IPS-NIHi7 (cell line): ENCODE measurements around the gene PRKCA.

Experiments used
- DNase-seq: peaks from one replicate; pipeline ENCODE4 v3.0.0; 2012; ENCODE audit warnings: mixed read lengths; ENCODE audit errors: extremely low spot score

Gene PRKCA

DNA sequence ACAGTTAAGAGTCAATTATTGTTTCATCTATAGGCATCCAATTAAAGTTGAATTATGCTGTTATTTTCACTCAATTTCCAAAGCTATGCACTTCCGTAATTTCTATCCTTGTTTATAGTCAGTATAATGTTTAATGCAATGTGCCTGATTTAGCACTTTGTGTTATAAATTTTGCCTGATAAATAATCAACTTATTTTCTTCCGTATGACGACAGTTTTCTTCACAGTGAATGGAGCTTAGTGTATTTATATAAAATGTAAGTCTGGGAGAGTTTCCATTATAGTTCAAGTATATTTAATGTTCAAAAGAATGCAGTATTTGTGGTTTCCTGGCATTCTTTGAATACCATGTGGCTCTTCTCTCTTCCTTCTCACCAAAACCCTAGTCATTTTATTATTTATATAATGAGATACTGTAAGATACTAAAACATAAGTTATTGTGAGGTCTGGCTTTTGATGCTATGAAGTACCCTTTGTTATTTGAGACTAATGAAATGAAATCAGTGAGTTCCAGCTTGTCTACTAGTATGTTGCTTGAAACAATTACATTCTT is 240.6 kb downstream of the PRKCA start:
- no peak for DNase-seq

DNA sequence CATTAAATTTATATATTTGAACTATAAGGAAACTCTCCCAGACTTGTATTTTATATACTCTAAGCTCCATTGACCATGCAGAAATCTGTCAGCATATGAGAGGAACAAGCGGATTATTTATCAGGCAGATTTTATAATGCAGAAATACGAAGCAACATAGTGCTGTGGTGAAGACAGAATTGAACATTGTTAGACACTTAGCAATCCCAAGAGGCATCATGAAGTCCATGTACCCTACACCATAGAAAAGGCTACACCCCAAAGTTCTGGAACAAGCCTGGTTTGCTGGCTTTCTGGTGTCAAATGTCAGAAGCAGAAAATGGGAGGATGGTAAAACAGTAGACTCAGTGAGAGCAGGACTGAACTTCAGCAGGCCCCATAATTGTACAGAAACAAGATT is 241.1 kb downstream of the PRKCA start:
- no peak for DNase-seq

DNA sequence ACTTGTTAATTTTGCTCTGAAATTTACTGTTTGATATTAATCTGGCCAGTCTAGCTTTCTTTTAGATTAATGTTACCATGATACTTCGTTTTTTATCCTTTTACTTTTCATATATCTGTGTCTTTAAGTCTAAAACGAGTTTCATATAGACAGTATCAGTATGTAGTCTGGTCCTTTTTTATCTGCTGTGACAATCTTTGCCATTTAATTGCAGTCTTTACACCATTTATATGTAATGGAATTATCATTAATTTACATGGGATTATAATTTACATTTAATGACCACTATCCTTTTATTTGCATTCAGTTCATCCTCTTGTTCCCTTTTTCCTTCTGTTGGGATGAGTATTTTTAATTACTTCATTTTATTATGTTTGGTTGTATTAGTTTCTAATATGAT is 243.5 kb downstream of the PRKCA start:
- no peak for DNase-seq

DNA sequence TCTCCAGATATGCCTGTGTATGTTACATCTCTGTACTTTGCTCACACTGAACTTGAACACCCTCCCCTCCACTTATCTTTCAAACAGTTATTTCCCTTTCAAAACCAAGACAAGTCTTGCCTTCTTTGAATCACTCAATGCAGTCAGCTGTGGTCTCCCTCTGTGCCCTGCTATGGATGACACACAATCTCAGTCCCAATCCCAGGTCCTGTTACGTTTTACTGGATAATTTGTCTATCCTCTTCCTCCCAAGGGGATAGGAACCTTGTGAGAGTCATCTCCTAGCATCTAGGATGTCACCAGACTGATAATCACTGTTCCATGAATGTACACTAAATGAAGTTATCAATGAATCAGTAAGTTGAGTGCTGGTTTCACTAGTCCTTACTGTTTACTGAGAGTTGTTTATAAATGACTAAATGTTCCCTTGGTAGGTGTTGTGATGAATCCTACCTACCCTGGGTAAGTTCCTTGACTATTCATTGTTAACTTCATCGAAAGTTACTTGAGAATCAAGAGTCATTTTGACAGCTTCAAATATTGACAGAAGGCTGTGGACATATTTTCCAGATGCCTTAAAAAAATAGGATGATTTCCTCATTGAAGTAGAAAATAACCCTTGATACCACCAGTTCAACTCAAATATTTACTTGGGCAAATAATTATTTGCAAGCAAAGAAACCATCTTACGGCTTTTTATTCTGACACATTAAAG is 244.9 kb downstream of the PRKCA start:
- no peak for DNase-seq

DNA sequence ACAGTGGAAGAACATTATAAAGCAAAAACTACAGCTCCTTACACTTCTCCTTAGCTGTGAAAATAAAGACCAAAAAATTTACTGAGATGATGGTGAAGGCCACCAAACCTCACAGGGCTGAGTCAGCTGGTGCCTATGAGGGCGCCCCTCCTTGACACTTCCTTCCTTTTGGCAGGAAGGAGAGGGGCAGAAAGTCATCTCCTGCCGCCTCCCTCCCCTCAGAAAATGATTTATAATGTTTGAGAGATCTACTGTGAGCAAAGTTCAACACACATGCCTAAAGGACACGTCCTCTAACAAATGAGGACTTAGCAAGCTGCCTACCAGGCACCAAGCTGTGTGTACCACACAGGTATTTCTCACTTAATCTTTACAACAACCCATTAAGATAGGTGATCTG is 245.7 kb downstream of the PRKCA start:
- DNase-seq: no peak

DNA sequence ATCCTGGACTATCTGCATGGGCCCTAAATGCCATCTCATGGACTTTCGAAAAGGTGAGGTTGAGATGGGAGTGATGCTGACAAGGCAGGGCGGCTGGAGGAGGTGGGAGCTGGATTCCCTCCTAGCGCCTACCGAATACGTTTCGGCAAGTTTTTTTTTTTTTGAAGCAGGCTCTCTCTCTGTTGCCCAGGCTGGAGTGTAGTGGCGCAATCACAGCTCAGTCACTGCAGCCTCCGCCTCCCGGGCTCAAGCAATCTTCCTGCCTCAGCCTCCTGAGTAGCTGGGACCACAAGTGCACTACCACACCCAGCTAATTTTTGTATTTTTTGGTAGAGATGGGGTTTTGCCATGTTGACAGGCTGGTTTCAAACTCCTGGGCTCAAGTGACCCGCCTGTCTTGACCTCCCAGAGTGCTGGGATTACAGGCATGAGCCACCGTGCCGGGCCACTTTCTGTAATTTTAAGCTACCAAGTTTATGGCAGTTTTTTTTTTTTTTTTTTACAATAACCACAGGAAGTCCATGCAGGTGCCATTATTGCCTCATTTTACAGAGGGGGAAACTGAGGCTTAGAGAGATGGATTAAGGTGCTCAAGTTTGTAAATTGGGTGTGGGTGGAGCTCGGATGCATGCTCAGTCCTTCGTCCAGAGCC is 246.4 kb downstream of the PRKCA start:
- DNase-seq: no peak

DNA sequence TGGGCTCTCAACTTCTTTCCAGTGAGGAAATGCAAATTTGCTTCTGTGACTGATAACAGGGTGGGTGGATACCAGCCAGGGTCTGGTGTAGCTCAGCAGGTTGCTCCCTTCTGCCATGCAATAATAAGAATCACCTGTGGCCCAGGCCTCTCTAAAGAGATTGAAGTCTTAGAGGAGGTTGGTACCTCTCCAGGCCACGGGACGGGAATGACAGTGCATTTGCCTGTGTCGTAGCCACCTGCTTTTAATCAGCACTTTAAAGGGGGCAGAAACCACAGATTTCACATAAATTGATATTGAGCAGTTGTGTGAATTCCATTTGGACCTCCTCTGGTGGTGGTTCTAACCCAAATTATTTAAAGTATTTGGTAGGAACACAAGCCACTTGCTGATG is 246.9 kb downstream of the PRKCA start:
- DNase-seq: peak; percentile 46

DNA sequence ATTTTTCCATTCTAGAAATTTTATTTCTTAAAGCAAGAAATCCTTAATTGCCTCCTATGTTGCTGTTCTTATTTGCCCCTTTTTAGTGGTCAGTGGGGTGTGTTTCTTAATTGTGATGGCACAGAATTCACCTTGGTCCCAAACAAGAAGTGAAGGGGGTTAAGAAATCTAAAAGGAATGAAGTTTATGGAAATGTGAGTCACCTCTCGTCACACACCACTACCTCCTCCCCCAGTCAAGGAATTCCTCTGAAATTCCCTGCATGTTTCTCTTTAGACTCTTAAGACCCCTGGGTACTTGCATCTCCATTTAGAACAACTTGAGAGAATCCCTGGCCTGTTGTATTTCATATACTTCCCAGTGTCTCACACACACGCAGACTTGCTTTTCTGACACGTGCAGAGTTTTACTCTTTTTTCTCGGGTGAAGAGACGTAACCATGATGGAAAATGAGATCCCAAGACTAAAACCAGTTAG is 247.4 kb downstream of the PRKCA start:
- peak; percentile 58 for DNase-seq

DNA sequence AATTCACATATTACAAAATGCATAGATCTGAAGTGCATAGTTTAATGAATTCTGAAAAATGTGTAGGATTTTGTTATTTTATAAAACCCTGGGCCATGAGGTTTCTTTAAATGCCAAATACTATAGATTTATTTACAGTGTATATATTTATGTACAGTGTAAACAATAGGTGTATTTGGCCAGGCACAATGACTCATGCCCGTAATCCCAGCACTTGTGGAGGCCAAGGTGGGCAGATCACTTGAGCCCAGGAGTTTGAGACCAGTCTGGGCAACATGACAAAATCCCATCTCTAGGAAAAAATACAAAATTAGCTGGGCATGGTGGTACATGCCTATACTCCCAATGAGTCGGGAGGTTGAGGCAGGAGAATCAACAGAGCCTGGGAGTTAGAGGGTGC is 249.4 kb downstream of the PRKCA start:
- DNase-seq: no peak

DNA sequence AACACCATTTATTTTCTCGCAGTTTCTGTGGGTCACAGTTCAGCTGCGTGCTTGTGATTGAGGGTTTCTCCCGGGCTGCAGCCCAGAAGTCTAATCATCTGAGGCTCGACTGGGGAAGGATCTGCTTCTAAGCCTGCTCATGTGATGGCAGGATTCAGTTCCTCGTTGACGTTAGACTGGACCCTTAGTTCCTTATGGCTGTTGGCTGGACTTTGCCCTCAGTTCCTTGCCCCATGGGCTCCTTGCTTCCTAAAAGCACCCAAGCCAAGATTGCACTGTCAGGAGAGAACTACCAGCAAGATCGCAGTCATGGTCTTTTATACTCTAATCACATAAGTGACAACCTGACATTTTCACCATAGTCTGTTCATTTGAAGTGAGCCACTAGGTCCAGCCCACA is 250.0 kb downstream of the PRKCA start:
- no peak for DNase-seq

DNA sequence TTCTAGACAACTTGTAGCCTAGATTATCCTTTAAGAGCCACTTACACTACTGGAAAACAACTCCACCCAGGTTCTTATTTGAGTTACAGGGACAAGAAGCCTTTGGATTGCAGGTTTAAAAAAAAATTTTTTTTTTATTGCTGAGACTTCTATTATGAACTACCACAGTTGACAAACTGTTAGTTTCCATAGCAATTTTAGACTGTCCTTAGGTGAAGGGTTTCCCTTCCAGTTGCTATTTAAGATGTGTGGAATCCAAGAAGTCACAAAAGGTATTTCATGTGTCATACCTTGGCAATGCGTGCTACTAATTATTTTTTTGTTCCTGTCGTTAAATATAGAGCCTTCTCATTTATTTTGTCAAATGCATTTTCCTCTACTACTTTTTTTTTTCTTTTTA is 253.2 kb downstream of the PRKCA start:
- DNase-seq: no peak

DNA sequence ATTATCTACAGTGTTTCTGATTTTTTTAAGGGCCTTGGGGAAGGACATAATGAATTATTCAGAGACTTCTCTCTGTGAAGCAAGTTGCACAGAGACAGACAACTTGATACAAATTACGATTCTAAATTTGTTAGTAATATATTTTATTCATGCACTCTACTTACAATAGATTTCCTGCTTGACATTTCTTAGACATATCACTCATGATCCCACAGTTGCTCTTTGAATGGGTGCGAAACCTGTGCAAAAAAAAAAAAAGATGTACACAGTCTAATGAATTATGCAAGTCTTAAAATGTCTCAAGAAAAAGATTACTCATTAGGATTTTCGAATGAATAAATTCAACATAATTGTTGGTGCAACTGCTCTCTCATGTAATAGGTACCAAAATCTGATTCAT is 254.8 kb downstream of the PRKCA start:
- no peak for DNase-seq

DNA sequence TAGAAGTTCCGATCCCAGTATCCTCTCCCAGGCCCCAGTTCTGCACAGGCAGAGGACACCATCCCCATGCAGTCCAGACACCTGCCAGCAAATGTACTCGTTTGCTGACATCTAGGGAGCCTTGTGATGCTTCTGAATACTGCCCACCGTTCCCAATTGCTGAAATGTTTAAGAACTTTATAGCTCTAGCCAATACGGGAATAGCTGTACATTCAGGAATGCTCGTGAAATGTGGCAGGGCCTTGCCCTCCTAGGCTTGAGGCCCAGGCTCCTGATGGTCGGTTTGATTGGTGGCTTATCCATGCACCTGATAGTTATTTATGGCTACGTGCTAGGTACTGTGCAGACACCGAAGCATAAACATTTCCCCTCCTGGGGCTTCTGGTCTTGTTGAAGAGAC is 255.5 kb downstream of the PRKCA start:
- no peak for DNase-seq

DNA sequence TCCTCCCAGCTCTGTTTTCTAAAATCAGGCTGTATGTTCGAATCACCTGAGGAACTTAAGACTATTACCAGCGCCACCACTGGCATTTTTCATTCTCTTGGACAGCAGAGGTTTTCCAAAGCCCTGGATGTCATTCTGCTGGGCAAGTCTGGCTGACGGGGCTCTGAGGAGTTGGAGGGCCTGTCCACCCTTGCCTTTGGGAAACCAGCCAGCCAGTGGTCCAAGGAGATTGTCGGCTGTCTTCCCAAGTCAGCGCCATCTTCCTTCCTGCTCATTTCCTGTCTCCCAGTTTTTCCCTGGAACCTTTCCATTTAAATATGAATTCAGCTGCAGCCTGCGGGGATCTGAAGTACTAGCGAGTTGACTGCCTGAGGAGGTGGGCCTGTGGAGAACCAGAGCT is 258.3 kb downstream of the PRKCA start:
- no peak for DNase-seq

DNA sequence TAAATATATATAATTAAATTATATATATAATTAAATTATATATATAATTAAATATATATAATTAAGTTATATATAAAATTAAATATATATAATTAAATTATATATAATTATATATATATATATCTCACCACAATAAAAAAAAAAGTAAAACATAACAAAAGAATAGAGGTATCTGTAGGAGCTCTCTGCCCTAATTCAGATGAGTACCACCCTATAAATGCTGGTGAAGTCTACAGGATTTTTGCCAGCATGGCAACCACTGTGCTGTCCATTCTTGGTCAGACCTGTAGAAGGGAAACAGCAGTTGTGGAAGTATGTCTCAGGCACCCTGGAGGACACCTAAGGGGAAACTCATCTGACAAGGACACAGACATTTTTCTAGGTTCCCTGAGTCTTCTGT is 259.7 kb downstream of the PRKCA start:
- no peak for DNase-seq

DNA sequence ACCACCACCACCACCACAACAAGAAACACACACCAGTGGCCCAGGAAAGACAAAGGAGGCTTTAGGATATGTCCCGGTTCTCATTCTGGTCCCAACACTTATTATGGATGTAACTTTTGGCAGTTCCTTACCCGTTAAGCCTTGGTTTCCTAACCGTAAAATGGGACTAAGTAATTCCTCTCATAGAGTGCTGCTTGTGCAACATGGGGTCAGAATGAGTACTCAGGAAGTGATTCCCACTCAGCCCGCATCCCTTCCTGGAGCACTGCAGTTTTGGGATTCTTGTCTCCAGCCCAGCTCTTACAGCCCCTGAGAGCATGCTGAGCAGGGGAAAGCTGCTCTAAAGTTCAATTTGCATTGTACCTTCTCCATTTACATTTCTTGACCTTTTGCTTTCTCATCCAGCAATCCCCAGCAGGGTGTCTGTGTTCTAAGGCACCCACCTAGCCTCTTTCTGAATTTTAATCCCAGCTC is 262.6 kb downstream of the PRKCA start:
- peak; percentile 83 for DNase-seq

DNA sequence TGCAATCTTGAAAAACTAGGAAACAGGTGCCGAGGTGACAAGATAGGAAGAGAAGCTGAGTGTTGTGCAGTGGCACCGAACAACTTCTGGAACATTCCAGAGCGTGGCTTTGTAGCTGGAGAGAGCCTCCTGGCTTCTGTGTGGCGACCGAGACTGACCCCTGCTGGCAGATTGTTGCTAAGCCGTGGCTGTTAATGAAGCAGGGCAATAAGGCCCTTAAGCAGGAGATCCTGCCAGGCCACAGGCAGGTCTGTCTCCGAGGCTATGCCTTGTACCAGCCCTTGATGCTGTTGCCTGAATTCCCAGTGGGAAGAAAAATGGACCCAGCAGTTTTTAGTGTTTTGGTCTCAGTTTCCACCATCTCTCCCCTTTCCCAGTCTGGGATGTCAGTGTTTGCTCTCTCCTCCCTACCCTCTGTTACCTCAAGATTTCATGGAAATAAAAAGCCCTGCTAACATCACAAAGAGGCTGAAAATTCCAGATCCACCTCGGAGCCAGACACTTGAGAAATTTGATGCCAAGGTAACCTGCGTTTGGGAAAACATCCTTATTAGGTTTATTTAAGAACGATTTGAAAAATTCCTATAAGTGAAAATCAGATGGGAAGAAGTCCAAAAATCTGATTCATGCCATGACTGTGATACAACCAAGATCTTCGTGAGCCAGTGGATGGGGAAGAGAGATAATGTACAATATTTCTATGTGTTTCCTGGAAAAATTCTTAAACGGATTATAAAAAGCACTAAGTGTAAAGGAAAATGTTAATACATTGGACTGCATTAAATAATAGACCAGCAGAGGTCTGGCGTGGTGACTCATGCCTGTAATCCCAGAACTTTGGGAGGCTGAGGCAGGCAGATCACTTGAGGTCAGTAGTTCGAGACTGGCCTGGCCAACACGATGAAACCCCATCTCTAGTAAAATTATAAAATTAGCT is 265.1 kb downstream of the PRKCA start:
- peak; percentile 89 for DNase-seq

DNA sequence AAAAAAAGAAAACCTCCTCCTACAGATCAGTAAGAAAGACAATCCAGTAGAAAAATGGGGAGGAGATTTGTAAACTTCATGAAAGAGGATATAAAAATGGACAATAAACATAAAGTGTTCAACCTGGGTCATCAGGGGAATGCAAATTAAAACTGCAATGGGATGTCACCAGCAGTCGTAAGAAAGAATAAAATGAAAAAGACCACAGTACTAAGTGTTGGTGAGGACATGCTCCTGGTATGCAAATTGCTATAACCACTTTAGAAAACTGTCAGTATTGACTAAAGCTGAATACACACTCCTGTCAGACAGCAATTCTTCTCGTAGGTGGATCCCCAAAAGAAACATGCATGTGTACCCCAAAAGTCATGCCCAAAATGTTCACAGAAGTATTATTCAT is 267.2 kb downstream of the PRKCA start:
- no peak for DNase-seq

DNA sequence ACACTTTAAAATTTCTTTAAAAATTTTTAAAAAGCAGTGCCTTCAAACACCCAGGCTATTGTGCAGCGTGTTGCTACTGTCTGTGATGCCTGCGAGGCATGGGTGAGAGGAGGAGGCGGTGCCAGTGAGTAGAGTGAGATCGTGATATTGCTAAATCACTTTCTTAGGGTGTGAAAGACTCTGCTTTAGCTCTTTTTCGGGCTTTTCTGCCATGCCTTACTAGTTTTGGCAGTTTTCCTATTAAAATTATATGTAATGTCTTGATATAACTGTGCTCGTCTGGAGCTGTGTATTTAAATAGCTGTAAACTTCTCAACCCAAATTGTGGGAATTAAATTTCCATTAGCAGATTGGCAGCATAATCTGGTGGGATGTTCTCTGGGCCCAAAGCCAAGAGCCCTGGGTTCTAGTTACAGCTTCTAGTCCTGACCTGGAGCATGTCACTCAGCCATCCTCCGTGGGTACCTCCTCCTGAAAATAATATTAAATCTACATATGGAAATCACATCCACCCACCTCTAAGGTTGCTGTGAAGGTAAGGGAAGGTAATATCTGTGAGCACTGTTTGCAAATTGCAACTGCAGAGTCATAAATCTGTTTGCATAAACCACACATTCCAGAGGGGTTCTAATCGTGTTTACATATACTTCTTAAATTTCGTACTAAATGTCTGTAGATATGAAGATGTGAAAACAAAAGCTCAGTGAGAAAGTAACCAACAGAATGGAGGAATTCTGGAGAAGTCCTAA is 268.2 kb downstream of the PRKCA start:
- DNase-seq: no peak

DNA sequence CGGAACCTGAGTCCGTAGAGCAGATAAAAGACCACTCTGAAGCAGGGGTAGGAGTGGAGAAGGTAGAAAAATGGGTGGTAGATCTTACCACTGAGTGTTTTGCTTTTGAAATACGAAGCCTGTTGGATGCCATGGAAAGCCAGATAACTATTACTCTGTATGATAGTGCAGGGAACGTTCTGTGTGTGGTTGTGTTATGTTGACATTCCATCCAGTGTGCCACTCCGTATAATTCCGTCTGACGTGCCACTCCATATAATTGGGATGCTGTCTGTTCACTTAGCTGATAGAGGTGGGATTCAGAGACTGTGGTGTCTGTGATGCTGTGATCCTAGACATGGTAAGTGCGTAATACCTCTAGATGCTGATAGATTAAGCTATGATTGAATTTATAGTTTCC is 269.3 kb downstream of the PRKCA start:
- no peak for DNase-seq

DNA sequence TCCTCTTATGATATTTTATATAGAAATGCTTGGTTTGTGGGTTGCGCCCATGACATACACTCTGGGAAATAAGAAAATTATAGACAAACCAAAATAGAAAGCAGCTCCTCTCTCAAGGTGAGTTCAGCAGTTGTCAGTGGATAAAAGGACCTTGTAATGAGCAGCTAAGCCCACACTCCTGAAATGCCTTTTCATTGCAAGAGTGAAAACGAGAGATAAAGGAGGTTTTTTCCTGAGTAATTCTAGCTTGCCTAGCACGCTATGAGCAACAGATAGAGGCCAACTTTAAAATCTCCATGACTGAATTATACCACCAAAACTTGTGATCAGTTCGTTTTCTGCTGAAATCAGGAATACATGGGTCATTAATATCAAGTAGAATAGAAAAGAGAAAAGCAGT is 270.7 kb downstream of the PRKCA start:
- no peak for DNase-seq
